ENCODE results near the gene ERFE. TPM values are rescaled to one million over a fixed set of nuclear protein-coding genes. Genes with fewer than 3 reads are reported as not detected.

The ERFE gene
- total RNA-seq, 4 donors from 2014 or later = 0.40 to 0.57 (median 0.53) TPM; not detected in 1

Other genes starting within 250 kb of the ERFE start
- gene UBE2F, start 192.0 kb upstream of the ERFE start, total RNA-seq = 10 to 100 TPM; 21.5 to 67.7 (median 50.3) TPM
- gene SCLY, start 98.0 kb upstream of the ERFE start, total RNA-seq = 10 to 100 TPM; 13.2 to 45.2 (median 24.2) TPM
- 1 to 10 TPM in 1 of 4 donors, under 1 TPM in 1, not detected in 2; 0.27 to 2.5 TPM for gene ESPNL, start 58.6 kb upstream of the ERFE start, total RNA-seq
- under 1 TPM in 2 of 4 donors, not detected in 2; 0.27 to 0.28 TPM for gene KLHL30, start 20.3 kb upstream of the ERFE start, total RNA-seq
- gene ILKAP, start 44.7 kb downstream of the ERFE start, total RNA-seq = 10 to 100 TPM; 35.7 to 52.4 (median 43.8) TPM
- 100 to 1,000 TPM in 1 of 4 donors, 10 to 100 TPM in 3; 26.6 to 128 (median 51.1) TPM for gene HES6, start 81.1 kb downstream of the ERFE start, total RNA-seq
- 10 to 100 TPM; 15.6 to 65.2 (median 38.2) TPM for gene PER2, start 129.6 kb downstream of the ERFE start, total RNA-seq
- gene TRAF3IP1, start 161.5 kb downstream of the ERFE start, total RNA-seq = 10 to 100 TPM; 11.0 to 27.2 (median 13.4) TPM